RWPE1 (cell line): ENCODE measurements around the gene ARHGEF12.
A peak's percentile ranks its signal among the peaks of the same experiment; 100 is the strongest.

ENCODE experiments used
- CTCF ChIA-PET: fragments of 350-600 bp; sonication (Branson Sonifier 250); formaldehyde crosslinking; extraction: SDS; loops from one replicate; lab custom pipeline; 2021; lab: Yijun Ruan, JAX
- POLR2A ChIA-PET: fragments of 400-600 bp; formaldehyde crosslinking; extraction: SDS; loops from one replicate; lab custom pipeline; 2020; ENCODE audit warnings: antibody characterized with exemption; ENCODE audit not compliant: low non-redundant PET; lab: Yijun Ruan, JAX
- DNase-seq: peaks from one replicate; pipeline ENCODE4 v3.0.0; 2012; ENCODE audit warnings: low spot score
- H3K27ac ChIP-seq: fragments of 450-650 bp; 2 replicates; pipeline ENCODE4 v1.5.1; 2017
- CTCF ChIP-seq: fragments of 450-650 bp; conservative IDR thresholded peaks from 2 replicates; pipeline ENCODE4 v1.5.1; 2017; ENCODE audit warnings: low read depth, mild to moderate bottlenecking

Gene ARHGEF12

DNA sequence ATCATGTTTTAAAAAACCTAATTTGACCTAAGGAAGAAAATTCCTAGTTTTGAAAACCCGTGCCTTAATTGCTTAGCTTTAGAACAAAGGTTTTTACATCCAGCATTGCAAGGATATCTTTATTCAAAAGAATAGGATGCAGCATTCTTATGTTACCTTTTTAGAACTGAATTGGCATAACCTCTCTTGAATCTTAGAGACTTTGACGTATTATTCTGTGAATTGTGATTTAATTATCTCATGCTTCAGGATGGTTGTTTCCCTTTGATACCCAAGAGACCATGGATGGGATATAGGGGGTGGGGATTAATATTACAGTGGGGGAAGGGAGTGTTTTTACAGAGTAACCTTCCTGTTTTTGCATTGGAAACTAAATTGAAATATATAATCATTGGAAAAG is 49.4 kb downstream of the ARHGEF12 start:
- ChIA-PET CTCF (no interaction called here), POLR2A (no interaction called here)
- no peak for DNase-seq
- H3K27ac ChIP-seq = no peak overlapping the region
- TF ChIP-seq CTCF = no peak

DNA sequence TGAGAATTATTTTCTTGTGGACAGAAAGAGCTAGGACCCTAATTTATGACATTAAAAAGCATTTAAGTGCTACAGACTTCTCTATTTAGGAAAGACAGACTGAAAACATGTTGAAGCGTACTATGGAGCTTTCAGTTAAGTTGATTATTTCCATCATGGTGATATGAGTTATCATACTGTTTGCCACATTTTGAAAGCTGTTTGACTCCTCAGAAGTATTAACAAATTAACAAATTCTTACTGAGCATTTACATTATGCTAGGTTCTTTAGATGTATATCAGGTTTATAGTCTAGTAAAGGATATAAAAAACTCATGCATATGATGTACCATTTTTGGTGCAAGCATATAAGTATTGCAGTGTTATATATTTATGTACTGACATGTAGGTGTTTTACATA is 50.1 kb downstream of the ARHGEF12 start:
- H3K27ac ChIP-seq = no peak overlapping the region
- ChIA-PET POLR2A (no interaction called here), CTCF (interaction anchor here (0.6 kb wide), 1 partner anchor 14 kb away, joined by 3 read pairs; no protein-coding TSS in a partner anchor)
- no peak for DNase-seq
- no peak for TF ChIP-seq CTCF

GRCh38 chr11:120386774-120387371 is 50.7 kb downstream of the ARHGEF12 start:
- ChIA-PET CTCF (interaction anchor here (0.6 kb wide), 1 partner anchor 14 kb away, joined by 3 read pairs; no protein-coding TSS in a partner anchor), POLR2A (no interaction called here)
- TF ChIP-seq CTCF = no peak
- no peak overlapping the region for H3K27ac ChIP-seq
- no peak for DNase-seq

DNA sequence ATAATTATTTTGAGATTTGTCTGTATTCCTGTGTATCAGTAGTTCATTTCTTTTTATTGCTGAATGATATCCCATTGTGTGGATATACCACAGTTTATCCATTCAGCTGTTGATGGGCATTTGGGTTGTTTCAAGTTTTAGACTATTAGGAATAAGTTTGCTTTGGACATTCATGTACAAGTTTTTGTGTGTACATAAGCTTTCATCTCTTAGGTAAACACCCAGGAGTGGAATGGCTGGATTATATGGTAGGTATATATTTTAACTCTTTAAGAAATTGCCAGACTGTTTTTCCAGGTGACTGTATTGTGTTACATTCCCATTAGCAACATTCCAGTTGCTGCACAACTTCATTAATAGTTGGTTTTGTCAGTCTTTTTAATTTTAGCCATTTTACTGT is 52.0 kb downstream of the ARHGEF12 start:
- ChIA-PET POLR2A (no interaction called here), CTCF (no interaction called here)
- TF ChIP-seq CTCF = no peak

GRCh38 chr11:120389693-120390584 is 53.7 kb downstream of the ARHGEF12 start:
- CTCF ChIA-PET = no interaction called here
- no peak for TF ChIP-seq CTCF
- peak; percentile 17 for DNase-seq
- H3K27ac ChIP-seq = no peak overlapping the region
- POLR2A ChIA-PET = no interaction called here

More for the DNA sequence above, 52.0 kb downstream of the ARHGEF12 start:
- no peak for DNase-seq
- H3K27ac ChIP-seq = no peak overlapping the region

DNA sequence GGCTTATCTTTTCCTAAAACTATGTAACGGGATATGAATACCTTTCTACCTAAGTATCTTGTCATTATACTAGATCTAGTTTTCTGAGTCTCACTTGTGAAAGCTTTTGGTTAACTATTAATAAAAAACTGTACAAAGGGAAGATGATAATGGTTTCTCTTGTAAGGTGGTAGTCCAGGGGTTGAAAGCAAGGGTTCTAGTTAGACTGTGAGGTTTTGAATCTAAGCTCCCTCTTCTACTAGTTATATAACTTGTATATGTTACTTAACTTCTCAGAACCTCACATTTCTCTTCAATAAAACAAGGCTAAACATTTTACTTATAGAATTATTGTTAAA is 54.3 kb downstream of the ARHGEF12 start:
- no peak for DNase-seq
- POLR2A ChIA-PET = no interaction called here
- TF ChIP-seq CTCF = no peak
- no peak overlapping the region for H3K27ac ChIP-seq
- CTCF ChIA-PET = no interaction called here
